NCI-H2081 treated with DMSO at 0.1 percent for 48 hours (cell line): ENCODE data around the gene STX16.

Experiments
- DNase-seq: peaks from one replicate; lab custom pipeline; 2025; lab: John Stamatoyannopoulos, UW

The STX16 gene

DNA sequence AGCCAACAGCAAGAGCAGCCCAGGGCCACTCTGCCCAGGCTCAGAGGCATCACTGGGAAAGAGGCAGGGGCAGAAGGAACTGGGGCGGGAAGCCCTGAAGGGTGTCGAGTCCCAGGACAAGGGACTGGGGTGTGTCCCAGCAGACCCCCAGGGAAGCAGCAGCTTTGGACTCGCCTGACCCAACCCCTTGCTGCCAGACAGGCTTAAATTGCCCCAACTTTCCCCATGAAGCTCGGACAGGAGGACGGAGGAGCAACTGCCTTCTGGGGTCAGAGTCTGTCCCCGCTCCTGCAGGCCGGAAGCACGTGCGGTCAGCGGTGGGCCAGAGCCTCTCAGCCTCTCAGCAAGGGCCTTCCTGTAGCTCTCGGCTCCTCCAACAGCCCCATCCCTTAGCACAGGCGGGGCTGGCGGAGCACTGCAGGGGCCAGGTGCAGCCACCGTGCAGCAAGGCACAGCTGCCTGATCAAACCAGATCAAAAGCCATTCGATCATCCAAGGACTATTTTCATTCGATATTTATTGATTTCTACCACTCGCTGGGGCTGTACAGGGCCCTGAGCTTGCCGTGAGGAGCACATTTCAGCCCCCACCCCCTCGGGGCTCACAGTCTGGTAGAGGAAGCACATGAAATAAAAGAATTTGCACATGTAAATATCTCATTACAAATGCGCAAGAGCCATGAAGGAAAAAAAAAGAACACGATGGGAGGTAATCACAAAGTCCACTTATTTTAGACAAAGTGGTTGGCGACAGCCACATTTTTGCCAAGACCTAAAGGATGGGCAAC is 31.8 kb upstream of the STX16 start:
- DNase-seq: no peak

- no peak for DNase-seq
Measured at GRCh38 chr20:58619864-58620431, 31.1 kb upstream of the STX16 start.

DNA sequence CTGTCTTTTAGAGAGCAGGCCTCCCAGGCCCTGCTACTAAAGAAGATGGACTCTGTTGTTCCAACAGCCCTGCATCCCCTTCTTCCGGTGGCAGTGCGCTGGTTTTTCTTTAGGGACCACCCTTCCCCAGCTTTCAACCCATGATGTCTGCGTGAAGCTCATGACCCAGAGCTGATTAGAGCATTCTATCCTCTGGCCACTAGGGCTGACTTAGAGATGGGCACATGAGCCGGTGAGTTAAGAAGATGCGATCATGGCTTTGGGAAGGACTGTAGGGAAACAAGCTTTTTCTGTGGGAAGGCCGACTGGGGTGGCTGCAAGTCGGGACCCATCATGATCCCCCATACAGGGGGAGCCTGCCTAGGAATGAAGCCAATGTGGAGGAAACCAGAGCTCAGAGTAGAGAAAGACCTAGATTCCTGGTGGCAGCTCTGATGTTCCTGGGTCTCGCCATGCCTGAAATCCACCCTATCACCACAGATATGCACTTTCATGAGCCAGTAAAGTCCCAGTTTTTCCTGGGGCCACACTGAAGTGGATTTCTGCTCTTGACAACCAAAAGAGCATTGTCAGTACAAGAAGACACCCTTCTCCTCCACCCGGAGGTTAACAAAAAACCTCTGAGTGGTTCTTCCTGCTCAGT is 29.1 kb upstream of the STX16 start:
- DNase-seq: no peak

DNA sequence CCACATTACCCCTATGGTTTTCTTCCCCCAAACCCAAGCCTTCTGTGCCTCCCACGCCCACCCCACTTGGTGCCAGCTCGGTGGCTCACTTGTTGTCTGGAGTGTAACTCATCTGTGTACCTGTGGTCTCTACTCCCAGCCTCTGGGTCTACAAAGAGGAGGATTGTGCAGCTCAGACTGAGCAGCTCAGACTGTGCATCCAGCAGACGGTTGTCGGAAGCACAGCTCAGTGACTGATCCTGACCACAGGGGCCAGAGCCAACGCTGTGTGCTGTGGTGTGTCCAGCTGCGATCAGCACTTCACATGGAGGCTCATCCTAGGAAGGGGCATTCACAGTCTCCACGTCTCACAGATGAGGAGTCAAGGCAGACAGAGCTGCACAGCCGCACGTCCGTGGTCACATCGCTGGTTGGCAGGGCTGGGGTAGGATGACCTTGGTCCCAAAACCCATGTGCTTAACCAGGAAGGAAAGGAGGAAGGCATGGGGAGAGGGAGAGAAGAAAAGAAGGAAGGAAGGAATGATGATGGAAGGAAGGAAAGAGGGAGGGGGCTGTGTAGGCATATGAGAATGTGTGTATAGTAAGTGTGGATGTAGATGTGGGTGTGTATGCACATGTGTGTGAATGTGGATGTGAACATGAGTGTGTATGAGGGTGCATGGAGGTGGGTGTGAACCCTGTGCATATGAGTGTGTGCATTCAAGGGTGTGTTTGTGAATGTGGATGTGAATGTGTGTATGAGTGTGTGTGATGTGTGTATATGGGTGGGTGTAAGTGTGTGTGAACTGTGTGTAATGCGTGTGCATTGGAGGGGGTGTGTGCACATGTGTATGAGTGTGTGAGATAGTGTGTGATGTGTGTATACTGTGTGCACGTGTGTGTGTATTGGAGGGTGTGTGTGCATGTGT is 28.2 kb upstream of the STX16 start:
- no peak for DNase-seq

DNA sequence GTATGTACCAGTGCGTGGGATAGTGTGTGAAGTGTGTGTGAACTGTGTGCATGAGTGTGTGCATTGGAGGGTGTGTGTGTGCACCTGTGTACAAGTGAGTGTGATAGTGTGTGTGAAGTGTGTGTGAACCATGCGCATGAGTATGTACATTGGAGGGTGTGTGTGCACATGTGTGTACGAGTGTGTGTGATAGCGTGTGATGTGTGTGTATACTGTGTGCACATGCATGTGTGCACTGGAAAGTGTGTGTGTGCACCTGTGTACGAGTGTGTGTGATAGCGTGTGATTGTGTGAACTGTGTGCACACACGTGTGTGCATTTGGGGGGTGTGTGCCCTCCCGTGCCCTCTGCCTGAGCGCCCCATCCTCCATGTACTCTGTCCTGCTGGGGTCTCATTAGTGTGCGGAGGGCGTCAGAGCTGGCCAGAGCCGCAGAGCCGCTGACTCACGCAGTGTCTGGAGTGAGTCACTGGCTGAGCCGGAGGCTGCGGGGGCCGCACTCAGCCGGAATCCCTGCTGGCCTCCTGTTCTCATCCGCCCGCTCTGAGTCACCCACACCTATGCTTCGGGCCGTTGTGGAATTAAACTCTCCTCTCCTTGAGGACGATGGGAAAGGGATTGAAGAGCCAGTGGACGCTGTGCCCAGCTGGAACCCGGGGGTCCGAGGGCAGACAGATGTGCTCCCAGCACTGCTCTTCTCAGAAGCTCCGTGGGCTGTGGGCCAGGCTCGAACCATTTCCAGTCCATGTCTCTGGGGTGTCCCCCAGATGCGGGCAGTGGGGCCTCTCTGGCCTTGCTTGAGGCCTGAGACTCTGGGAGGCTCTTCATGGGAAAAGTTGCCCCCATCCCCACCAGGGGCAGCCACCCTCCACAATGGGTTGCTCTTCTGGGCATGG is 27.3 kb upstream of the STX16 start:
- DNase-seq: no peak

GRCh38 chr20:58624687-58625086 is 26.4 kb upstream of the STX16 start:
- no peak for DNase-seq

- no peak for DNase-seq
Measured at GRCh38 chr20:58625585-58625984, 25.5 kb upstream of the STX16 start.

GRCh38 chr20:58626051-58626450 is 25.0 kb upstream of the STX16 start:
- DNase-seq: no peak

DNA sequence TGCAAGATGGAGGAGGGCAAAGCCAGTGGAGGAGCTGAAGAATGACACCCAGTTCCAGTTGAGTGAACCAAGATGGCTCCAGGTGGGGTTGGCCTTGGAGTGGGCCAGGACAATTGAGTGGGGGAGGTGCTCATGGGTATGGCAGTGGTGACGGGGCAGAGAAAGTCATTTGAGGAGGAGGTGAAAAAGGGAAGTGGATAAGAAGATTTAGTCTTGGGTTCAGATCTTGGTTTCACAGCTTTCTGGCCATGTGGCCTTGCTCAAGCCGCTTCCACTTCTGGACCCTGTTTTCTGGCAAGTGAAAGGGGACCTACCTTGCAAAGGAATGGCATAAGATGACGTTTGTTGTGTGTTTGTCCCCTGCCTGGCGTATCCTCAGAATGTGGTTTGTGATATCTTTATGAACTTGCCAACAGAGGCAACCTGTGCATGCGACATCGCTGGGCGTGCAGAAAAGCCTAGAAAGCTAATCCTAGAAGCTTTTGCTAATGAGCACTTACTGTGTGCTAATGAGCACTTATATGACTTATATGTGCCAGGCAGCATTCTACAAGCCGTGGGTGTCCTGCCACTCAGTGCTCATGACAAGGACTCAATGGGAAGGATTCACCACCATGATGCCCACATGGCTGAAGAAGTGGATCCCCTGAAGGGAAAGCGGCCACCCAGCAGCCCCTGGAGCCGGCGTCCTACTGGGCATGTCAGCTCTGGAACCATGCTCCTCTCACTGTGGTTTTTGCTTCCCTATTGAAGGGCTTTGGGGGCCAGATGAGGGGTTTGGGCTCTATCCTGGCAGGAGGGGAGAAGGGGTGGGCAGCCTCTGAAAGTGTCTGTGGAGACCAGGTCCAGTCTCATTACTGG is 23.6 kb upstream of the STX16 start:
- DNase-seq: no peak

GRCh38 chr20:58628491-58629214 is 22.4 kb upstream of the STX16 start:
- DNase-seq: no peak

DNA sequence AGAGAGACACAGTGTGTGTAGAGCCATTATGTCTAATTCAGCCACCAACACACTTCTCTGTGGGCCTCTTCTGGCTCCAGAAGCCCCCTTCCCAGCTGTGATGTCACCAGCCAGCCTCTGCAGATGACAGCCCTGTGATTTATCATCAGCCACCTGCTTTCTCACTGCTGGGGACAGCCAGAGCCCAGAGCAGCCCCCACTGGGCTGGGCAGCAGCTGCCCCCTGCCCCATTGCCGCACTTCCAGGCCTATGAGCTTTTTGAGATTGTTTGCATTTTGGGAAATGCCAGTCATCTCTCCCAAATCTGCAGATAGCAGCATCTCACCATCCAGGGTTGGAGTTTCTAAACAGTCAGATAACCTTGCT is 21.9 kb upstream of the STX16 start:
- DNase-seq: no peak

GRCh38 chr20:58630063-58630462 is 21.0 kb upstream of the STX16 start:
- no peak for DNase-seq

GRCh38 chr20:58633161-58634053 is 17.7 kb upstream of the STX16 start:
- no peak for DNase-seq

DNA sequence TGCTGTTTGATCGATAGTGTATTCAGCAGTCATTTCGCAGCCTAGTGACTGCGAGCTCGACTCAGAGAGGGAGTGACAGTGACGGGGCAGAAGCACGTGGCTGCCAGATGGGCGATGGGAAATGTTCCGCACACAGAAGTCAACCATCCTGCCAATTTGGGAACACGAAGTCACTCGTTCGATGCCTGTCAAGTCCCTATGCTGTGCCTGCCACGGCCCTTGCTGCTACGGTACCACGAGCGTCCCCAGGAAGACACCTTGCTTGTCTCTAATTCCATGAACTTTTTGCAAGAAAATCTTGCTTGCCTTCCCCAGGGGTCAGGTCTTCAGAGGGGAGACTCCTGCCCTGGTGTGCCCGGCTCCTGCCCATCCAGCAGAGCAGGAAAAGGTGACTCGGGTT is 17.0 kb upstream of the STX16 start:
- no peak for DNase-seq

- no peak for DNase-seq
Measured at GRCh38 chr20:58634521-58635278, 16.4 kb upstream of the STX16 start.

DNA sequence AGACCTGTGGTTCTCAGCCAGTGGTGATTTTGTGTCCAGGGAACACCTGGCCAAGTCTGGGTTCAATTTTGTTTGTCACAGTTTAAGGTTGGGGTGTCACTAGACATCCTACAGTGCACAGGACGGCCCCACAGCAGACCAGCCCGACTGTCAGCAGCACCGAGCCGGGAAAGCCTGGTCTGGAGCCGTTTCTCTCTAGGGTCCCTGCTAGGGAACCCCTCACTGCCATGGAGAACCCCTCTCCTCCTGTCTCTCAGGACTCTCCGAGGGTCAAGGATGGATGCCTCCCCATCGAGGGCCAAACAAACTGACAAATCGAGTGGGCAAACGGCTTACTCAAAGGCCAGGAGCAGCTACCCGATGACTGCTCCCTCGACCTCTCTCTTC is 15.8 kb upstream of the STX16 start:
- no peak for DNase-seq

GRCh38 chr20:58636396-58636982 is 14.6 kb upstream of the STX16 start:
- DNase-seq: no peak

DNA sequence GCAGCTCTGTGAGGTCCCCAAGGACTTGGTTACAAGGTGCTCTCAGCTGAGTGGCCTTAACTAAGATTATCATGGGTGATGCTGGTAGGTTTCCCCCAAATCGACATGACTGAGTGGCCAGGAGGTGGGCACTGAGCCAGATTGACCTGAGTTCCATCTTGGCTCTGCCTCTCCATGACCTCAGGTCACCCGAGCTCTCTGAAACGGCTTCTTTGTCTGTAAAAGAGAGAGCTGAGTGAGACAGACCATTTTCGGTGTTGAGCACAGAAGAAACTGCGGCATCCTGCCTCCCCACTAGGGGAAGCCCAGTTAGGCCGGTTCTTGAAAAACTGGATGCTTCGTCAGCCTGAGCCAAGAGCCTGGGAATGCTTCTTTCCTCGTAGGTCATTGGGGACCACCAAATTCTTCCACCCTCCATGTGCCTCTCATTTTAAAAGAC is 14.1 kb upstream of the STX16 start:
- DNase-seq: no peak
